ENCODE measurements around the gene LBHD2.

The LBHD2 gene

GRCh38 chr14:103057028-103057371, 27.0 kb upstream of the LBHD2 start:
- Histone ChIP-seq H3K9me3 (ENCODE audit: control insufficient read depth, low read length) (no peaks in the 10 kb centered on the region), H3K4me3 (ENCODE audit: insufficient read depth, low read depth, low read length, poor library complexity, severe bottlenecking) (peak overlapping the region; percentile 53), H3K27me3 (replicated peaks; ENCODE audit: control insufficient read depth, insufficient read depth, low read length, poor library complexity, severe bottlenecking) (no peaks in the 10 kb centered on the region), H3K4me1 (ENCODE audit: control insufficient read depth, insufficient read depth, low read length, poor library complexity, severe bottlenecking) (peaks cover 6% of the 10 kb centered on the region), H3K27ac (ENCODE audit: insufficient read depth, low read length, poor library complexity, severe bottlenecking) (no peak overlapping the region), H3K36me3 (ENCODE audit: control insufficient read depth, insufficient read depth, low read length) (no peaks in the 10 kb centered on the region)
- DNase-seq: no peak

GRCh38 chr14:103057372-103058163, 26.4 kb upstream of the LBHD2 start, which contains the start of gene CDC42BPB:
CDC42BPB (minus strand) TSS chr14:103057549; CDS start chr14:103057173, 376 bp downstream.
- no peak within 1 kb of the TSS for H3K27ac ChIP-seq (ENCODE audit: insufficient read depth, low read length, poor library complexity, severe bottlenecking)
- H3K36me3 ChIP-seq (ENCODE audit: control insufficient read depth, insufficient read depth, low read length): no peaks in the 10 kb centered on the region
- peak; percentile 41 to 56 (median 50) for DNase-seq
- peaks cover 6% of the 10 kb centered on the region for H3K4me1 ChIP-seq (ENCODE audit: control insufficient read depth, insufficient read depth, low read length, poor library complexity, severe bottlenecking)
- peak within 1 kb of the TSS; percentile 53 for H3K4me3 ChIP-seq (ENCODE audit: insufficient read depth, low read depth, low read length, poor library complexity, severe bottlenecking)
- no peaks in the 10 kb centered on the region for H3K27me3 ChIP-seq (replicated peaks; ENCODE audit: control insufficient read depth, insufficient read depth, low read length, poor library complexity, severe bottlenecking)
- H3K9me3 ChIP-seq (ENCODE audit: control insufficient read depth, low read length): no peaks in the 10 kb centered on the region

GRCh38 chr14:103058164-103059055, 25.6 kb upstream of the LBHD2 start:
- Histone ChIP-seq H3K36me3 (ENCODE audit: control insufficient read depth, insufficient read depth, low read length) (no peaks in the 10 kb centered on the region), H3K27ac (ENCODE audit: insufficient read depth, low read length, poor library complexity, severe bottlenecking) (no peak overlapping the region), H3K4me1 (ENCODE audit: control insufficient read depth, insufficient read depth, low read length, poor library complexity, severe bottlenecking) (peaks cover 6% of the 10 kb centered on the region), H3K27me3 (replicated peaks; ENCODE audit: control insufficient read depth, insufficient read depth, low read length, poor library complexity, severe bottlenecking) (no peaks in the 10 kb centered on the region), H3K4me3 (ENCODE audit: insufficient read depth, low read depth, low read length, poor library complexity, severe bottlenecking) (peak overlapping the region; percentile 38), H3K9me3 (ENCODE audit: control insufficient read depth, low read length) (no peaks in the 10 kb centered on the region)
- DNase-seq: no peak

- DNase-seq: no peak
- peaks cover 6% of the 10 kb centered on the region for H3K4me1 ChIP-seq (ENCODE audit: control insufficient read depth, insufficient read depth, low read length, poor library complexity, severe bottlenecking)
- no peaks in the 10 kb centered on the region for H3K9me3 ChIP-seq (ENCODE audit: control insufficient read depth, low read length)
- no peaks in the 10 kb centered on the region for H3K36me3 ChIP-seq (ENCODE audit: control insufficient read depth, insufficient read depth, low read length)
- H3K27me3 ChIP-seq (replicated peaks; ENCODE audit: control insufficient read depth, insufficient read depth, low read length, poor library complexity, severe bottlenecking): no peaks in the 10 kb centered on the region
- no peak overlapping the region for H3K4me3 ChIP-seq (ENCODE audit: insufficient read depth, low read depth, low read length, poor library complexity, severe bottlenecking)
- H3K27ac ChIP-seq (ENCODE audit: insufficient read depth, low read length, poor library complexity, severe bottlenecking): no peak overlapping the region
These were observed 24.5 kb upstream of the LBHD2 start for GRCh38 chr14:103059556-103059955.

GRCh38 chr14:103061482-103061976, 22.5 kb upstream of the LBHD2 start:
- H3K27me3 ChIP-seq (replicated peaks; ENCODE audit: control insufficient read depth, insufficient read depth, low read length, poor library complexity, severe bottlenecking): no peaks in the 10 kb centered on the region

GRCh38 chr14:103064436-103064835, 19.6 kb upstream of the LBHD2 start:
- no peaks in the 10 kb centered on the region for H3K36me3 ChIP-seq (ENCODE audit: control insufficient read depth, insufficient read depth, low read length)
- H3K27me3 ChIP-seq (replicated peaks; ENCODE audit: control insufficient read depth, insufficient read depth, low read length, poor library complexity, severe bottlenecking): peaks cover 3% of the 10 kb centered on the region
- H3K4me1 ChIP-seq (ENCODE audit: control insufficient read depth, insufficient read depth, low read length, poor library complexity, severe bottlenecking): no peaks in the 10 kb centered on the region
- H3K4me3 ChIP-seq (ENCODE audit: insufficient read depth, low read depth, low read length, poor library complexity, severe bottlenecking): no peak overlapping the region
- DNase-seq: no peak
- H3K27ac ChIP-seq (ENCODE audit: insufficient read depth, low read length, poor library complexity, severe bottlenecking): no peak overlapping the region
- no peaks in the 10 kb centered on the region for H3K9me3 ChIP-seq (ENCODE audit: control insufficient read depth, low read length)

More at GRCh38 chr14:103061482-103061976, 22.5 kb upstream of the LBHD2 start:
- no peak overlapping the region for H3K27ac ChIP-seq (ENCODE audit: insufficient read depth, low read length, poor library complexity, severe bottlenecking)
- no peak overlapping the region for H3K4me3 ChIP-seq (ENCODE audit: insufficient read depth, low read depth, low read length, poor library complexity, severe bottlenecking)
- H3K36me3 ChIP-seq (ENCODE audit: control insufficient read depth, insufficient read depth, low read length): no peaks in the 10 kb centered on the region
- peaks cover 6% of the 10 kb centered on the region for H3K4me1 ChIP-seq (ENCODE audit: control insufficient read depth, insufficient read depth, low read length, poor library complexity, severe bottlenecking)
- H3K9me3 ChIP-seq (ENCODE audit: control insufficient read depth, low read length): no peaks in the 10 kb centered on the region
- no peak for DNase-seq

GRCh38 chr14:103064978-103065377, 19.0 kb upstream of the LBHD2 start:
- no peaks in the 10 kb centered on the region for H3K4me1 ChIP-seq (ENCODE audit: control insufficient read depth, insufficient read depth, low read length, poor library complexity, severe bottlenecking)
- H3K27me3 ChIP-seq (replicated peaks; ENCODE audit: control insufficient read depth, insufficient read depth, low read length, poor library complexity, severe bottlenecking): peaks cover 3% of the 10 kb centered on the region
- no peak for DNase-seq
- H3K27ac ChIP-seq (ENCODE audit: insufficient read depth, low read length, poor library complexity, severe bottlenecking): no peak overlapping the region
- no peaks in the 10 kb centered on the region for H3K36me3 ChIP-seq (ENCODE audit: control insufficient read depth, insufficient read depth, low read length)
- H3K9me3 ChIP-seq (ENCODE audit: control insufficient read depth, low read length): no peaks in the 10 kb centered on the region
- no peak overlapping the region for H3K4me3 ChIP-seq (ENCODE audit: insufficient read depth, low read depth, low read length, poor library complexity, severe bottlenecking)

- no peaks in the 10 kb centered on the region for H3K9me3 ChIP-seq (ENCODE audit: control insufficient read depth, low read length)
- no peak overlapping the region for H3K4me3 ChIP-seq (ENCODE audit: insufficient read depth, low read depth, low read length, poor library complexity, severe bottlenecking)
- DNase-seq: no peak
- peaks cover 3% of the 10 kb centered on the region for H3K27me3 ChIP-seq (replicated peaks; ENCODE audit: control insufficient read depth, insufficient read depth, low read length, poor library complexity, severe bottlenecking)
- no peaks in the 10 kb centered on the region for H3K36me3 ChIP-seq (ENCODE audit: control insufficient read depth, insufficient read depth, low read length)
- no peaks in the 10 kb centered on the region for H3K4me1 ChIP-seq (ENCODE audit: control insufficient read depth, insufficient read depth, low read length, poor library complexity, severe bottlenecking)
- no peak overlapping the region for H3K27ac ChIP-seq (ENCODE audit: insufficient read depth, low read length, poor library complexity, severe bottlenecking)
These were observed 18.1 kb upstream of the LBHD2 start for GRCh38 chr14:103065861-103066260.

GRCh38 chr14:103066399-103066798, 17.6 kb upstream of the LBHD2 start:
- DNase-seq: no peak
- Histone ChIP-seq H3K4me3 (ENCODE audit: insufficient read depth, low read depth, low read length, poor library complexity, severe bottlenecking) (no peak overlapping the region), H3K27me3 (replicated peaks; ENCODE audit: control insufficient read depth, insufficient read depth, low read length, poor library complexity, severe bottlenecking) (peaks cover 3% of the 10 kb centered on the region), H3K27ac (ENCODE audit: insufficient read depth, low read length, poor library complexity, severe bottlenecking) (no peak overlapping the region), H3K4me1 (ENCODE audit: control insufficient read depth, insufficient read depth, low read length, poor library complexity, severe bottlenecking) (no peaks in the 10 kb centered on the region), H3K9me3 (ENCODE audit: control insufficient read depth, low read length) (no peaks in the 10 kb centered on the region), H3K36me3 (ENCODE audit: control insufficient read depth, insufficient read depth, low read length) (no peaks in the 10 kb centered on the region)
